ENCODE measurements around the gene CPEB3.

GRCh38 chr10:92181575-92181974, 109.3 kb downstream of the CPEB3 start:
- TF ChIP-seq, protein P1, sequence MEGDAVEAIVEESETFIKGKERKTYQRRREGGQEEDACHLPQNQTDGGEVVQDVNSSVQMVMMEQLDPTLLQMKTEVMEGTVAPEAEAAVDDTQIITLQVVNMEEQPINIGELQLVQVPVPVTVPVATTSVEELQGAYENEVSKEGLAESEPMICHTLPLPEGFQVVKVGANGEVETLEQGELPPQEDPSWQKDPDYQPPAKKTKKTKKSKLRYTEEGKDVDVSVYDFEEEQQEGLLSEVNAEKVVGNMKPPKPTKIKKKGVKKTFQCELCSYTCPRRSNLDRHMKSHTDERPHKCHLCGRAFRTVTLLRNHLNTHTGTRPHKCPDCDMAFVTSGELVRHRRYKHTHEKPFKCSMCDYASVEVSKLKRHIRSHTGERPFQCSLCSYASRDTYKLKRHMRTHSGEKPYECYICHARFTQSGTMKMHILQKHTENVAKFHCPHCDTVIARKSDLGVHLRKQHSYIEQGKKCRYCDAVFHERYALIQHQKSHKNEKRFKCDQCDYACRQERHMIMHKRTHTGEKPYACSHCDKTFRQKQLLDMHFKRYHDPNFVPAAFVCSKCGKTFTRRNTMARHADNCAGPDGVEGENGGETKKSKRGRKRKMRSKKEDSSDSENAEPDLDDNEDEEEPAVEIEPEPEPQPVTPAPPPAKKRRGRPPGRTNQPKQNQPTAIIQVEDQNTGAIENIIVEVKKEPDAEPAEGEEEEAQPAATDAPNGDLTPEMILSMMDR (IDR thresholded peaks at IDR 0.05), result peak; percentile 34
- TF ChIP-seq EZH2 (IDR thresholded peaks at IDR 0.05) (no peak), EZH2phosphoT487 (IDR thresholded peaks at IDR 0.05) (no peak)

All from neural progenitor cell (in vitro differentiated cells).